Medulla oblongata (tissue), 1 donor: ENCODE data around the gene NFILZ.
A peak's percentile ranks its signal among the peaks of the same experiment; 100 is the strongest.
"Not testable (repeated sequence)": the region's sequence is repeated elsewhere in the genome, so short reads cannot be mapped to it uniquely, and the experiment has no call there.

ENCODE experiments used
- DNase-seq: peaks from one replicate; pipeline ENCODE4 v3.0.0-alpha.2; 2015; ENCODE audit errors: extremely low spot score

Gene NFILZ

DNA sequence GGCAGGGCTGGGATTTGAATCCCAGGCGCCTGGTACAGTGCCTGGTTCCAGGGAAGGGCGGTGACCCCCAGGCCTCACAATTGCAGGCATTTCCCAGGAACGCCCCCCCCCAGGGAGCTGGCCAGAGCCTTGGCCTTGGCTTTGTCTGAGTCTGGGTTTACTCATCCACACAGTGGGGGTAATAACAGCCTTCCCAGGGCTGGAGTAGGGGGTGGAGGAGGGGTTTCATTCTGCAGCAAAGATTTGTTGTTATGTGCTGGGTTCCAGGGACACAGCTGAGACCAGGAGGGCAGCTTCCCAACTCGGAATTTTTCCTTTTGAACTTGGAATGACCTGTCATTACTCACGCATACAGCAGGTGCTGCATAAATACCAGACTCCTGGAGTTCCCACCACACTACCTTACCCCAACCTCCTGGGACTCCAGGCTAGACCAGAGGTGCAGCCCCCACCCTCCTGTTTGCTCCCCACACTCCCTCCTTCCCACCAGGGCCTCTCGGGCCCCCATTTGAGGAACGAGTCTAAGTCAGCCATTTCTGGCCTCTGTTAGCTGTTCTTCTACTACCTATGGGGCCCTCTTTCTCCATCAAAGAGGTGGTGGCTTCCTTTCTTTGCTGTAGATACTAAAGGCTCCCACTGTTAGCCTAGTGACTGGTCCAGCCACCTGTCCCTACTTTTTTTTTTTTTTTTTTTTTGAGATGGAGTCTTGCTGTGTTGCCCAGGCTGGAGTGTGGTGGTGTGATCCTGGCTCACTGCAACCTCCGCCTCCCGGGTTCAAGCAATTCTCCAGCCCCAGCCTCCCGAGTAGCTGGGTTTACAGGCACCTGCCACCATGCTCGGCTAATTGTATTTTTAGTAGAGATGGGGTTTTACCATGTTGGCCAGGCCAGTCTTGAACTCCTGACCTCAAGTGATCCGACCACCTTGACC is 18.3 kb upstream of the NFILZ start:
- DNase-seq, result no peak

DNA sequence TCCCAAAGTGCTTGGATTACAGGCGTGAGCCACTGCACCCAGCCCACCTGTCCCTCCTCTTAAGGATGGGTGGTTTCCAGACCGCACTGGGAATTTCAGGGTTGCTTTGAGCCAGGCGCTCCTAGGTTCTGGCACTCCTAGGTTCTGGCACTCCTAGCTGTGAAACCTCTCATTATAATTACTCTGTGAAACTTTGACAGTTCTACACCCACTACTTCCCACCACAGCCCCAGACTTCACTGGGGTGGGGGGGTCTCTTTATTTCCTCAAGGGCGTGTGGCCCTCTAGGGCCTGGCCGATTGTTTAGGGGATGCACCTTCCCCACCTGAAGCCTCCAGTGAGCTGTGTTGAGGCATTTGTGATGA is 17.6 kb upstream of the NFILZ start:
- no peak for DNase-seq

DNA sequence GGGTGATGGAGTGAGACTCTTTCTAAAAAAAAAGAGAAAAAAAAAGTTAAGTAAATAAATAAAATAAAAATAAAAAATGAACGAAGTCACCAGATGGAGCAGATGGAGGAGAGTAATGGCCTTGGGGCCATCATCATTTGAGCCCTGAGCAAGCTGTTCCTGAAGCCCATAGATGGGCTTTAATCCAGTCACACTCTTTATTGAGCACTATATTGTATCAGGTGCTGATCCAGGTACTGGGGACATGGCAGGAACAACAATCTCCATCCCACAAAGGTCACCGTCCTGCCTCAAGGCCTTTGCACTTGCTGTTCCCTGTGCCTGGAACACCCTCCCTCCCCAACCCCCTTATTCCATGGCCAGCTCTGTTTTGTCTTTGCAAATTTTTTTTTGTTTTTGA is 16.0 kb upstream of the NFILZ start:
- DNase-seq, result no peak

DNA sequence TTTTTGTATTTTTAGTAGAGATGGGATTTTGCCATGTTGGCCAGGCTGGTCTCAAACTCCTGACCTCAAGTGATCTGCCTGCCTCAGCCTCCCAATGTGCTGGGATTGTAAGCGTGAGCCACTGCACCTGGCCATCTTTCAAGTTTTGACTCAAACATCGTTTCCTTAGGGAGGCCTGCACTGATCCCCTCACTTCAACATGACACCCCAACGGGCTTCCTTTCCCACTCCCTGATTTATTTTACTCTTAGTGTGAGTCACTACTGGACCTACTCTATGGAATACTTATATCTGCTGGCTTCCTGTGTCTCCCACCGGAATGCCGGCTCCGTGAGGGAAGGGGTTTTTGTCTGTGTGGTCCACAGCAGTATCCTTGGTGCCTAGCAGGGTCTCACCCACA is 15.4 kb upstream of the NFILZ start:
- DNase-seq, result no peak

DNA sequence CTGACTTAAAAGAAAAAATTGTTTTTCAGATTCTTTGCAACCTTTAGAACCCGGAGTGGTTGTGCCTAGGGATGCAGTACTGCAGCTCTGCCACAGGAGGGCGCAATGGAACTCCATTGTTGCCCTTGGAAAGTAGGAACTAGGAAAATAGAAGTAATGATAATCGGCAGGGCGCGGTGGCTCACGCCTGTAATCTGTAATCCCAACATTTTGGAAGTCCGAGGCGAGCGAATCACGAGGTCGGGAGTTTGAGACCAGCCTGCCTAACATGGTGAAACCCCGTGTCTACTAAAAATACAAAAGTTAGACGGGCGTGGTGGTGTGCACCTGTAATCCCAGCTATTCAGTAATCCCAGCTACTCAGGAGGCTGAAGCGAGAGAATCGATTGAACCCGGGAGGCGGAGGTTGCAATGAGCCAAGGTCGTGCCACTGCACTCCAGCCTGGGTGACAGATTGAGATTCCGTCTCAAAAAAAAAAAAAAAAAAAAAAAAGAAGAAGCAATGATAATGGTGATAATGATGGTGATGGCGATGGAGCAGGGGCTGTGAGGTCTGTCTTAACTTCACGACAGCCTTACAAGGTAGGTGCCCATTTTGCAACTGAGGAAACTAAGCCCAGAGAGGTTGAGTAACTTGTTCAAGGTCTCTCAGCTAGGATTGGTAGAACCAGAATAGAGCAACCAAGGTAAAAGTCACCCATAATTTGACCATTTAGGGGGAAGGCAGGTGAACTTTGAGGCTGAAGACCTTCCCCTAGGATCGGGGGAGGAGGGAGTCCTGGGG is 14.4 kb upstream of the NFILZ start:
- peak; percentile 45 for DNase-seq

DNA sequence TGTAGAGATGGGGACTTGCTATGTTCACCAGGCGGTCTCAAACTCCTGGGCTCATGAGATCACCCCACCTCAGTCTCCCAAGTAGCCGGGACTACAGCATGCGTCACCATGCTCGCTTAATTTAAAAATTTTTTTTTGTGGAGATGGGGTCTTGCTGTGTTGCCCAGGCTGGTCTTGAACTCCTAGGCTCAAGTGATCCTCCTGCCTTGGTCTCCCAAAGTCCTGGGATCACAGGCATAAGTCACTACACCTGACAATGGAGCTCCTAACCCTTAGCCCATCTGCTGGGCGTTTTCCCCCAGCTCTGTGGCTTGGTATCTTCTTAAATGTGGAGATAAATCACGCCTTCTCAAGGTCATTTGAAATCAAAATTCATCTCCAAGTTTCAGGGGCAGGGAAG is 13.6 kb upstream of the NFILZ start:
- DNase-seq, result no peak

DNA sequence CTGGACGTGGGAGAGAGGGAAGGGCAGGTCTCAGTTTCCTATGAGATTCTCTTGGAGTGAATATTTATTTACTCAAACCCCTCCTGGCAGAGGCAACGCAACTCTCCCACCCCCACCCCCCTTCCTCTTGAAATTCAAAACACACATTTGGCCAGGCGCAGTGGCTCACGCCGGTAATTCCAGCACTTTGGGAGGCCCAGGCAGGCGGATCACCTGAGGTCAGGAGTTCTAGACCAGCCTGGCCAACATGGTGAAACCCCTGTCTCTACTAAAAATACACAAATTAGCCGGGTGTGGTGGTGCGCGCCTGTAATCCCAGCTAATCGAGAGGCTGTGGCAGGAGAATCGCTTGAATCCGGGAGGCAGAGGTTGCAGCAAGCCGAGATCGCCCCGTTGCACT is 13.1 kb upstream of the NFILZ start:
- not testable (repeated sequence) for DNase-seq

DNA sequence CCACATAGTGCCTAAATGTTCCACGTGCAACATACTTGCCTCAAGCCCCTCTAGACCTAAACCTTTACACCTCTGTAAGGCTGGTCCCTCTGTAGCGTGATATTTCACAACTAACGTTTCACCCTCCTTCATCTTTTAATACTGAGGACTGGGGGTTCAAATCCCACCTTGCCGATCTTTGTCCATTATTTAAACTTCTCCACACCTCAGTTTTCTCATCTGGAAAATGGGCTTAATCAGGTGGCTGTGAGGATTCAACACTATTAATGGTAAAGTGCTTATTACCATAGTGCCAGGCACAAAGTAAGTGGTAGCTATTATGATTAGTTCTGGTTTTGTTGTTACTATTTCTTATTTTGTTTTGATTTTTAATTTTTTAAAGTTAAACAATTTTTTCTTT is 12.4 kb upstream of the NFILZ start:
- no peak for DNase-seq

DNA sequence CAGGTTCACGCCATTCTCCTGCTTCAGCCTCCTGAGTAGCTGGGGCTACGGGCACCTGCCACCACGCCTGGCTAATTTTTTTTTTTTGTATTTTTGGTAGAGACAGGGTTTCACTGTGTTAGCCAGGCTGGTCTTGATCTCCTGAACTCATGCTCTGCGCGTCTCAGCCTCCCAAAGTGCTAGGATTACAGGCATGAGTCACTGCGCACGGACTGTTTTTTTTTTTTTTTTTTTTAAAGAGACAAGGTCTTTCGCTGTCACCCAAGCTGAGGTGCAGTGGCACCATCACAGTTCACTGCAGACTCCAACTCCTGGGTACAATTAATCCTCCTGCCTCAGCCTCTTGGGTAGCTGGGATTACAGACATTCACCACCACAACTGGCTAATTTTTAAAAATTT is 11.7 kb upstream of the NFILZ start:
- no peak for DNase-seq

DNA sequence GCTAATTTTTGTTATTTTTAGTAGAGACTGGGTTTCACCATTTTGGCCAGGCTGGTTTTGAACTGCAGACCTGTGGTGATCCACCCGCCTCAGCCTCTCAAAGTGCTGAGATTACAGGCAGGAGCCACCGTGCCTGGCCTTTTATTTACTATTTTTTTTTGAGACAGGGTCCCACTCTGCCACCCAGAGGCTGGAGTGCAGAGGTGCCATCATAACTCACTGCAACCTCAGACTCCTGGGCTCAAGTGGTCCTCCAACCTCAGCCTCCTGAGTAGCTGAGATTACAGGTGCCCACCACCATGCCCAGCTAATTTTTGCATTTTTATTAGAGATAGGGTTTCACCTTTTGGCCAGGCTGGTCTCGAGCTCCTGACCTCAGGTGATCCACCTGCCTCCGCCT is 7.5 kb upstream of the NFILZ start:
- DNase-seq, result not testable (repeated sequence)

DNA sequence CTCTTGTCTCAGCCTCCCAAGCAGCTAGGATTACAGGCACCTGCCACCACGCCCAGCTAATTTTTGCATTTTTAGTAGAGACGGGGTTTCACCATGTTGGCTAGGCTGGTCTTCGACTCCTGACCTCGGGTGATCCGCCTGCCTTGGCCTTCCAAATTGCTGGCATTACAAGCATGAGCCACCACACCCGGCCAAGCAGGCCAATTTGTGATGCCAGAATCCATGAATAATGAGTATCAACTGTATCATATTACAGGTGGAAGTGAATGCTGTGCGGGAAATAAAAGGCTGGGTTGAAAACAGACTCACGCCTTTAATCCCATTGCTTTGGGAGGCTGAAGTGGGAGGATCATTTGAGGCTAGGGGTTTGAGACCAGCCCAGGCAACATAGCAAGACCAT is 3.6 kb upstream of the NFILZ start:
- DNase-seq, result no peak

DNA sequence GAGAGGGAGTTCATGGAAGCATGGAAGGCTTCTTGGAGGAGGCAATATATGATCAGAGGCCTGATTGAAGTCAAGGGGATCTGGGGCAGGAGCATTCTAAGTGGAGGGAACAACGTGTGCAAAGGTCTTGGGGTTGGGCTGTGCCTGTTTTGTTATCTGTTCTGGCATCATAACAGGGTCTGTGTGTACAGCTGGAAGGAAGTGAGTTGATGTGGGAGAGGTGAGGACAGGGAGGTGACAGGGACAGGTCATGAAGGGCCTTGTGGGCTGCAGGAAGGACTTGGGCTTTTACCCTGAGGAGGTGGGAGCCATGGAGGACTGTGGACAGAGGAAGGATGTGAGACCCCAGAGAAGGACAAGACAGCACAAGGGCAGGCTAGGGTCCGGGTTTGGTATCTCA is 1.2 kb upstream of the NFILZ start:
- no peak for DNase-seq

DNA sequence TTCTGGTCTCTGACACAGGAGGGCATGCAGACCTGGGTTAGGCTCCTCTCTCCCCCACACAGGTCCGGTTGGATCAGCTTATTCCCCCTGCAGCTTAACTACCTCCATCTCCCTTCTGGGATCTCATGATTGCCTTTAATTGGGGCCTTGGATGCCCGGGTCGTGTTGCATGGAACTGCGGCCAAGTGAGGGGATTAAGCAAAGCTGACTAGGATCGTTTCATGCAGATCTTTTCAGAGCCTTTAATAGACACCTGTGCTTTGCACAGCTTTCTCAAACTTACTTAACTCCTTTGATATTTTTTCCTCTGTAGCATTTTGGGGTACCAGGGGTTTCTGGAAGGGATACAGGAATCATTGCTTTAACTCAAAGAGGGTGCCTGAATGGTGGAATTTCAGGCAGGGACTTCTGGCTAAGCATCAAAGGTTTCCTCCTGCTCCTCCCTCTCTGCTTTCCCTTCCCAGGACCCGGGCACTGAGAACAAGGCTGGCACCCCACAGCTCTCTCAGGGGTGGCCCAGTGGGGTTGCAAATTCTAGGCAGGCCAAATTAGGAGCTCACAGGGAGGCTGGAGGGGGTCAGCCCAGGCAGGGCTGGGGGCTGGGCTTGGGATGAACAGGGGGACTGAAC is 477 bp downstream of the NFILZ start:
- no peak for DNase-seq

DNA sequence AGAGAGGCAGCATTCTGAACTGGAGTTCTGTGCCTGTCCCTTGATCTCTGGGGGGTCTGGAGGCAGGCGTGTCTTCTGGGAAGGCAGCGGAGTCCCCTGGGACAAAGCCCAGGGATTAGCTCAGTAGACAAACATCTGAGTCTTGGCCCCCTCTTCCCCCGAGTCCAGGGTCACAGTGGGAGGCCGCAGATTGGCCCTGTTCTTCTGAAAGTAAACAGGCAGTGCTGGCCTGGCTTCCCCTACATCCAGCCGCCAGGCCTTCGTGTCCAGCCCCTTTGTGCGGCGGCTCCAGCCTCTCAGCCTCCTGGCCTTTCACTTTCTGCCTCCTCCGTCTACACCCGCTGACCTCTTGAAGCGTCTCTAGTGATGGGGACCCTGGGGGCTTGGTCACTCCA is 989 bp downstream of the NFILZ start:
- DNase-seq, result no peak

DNA sequence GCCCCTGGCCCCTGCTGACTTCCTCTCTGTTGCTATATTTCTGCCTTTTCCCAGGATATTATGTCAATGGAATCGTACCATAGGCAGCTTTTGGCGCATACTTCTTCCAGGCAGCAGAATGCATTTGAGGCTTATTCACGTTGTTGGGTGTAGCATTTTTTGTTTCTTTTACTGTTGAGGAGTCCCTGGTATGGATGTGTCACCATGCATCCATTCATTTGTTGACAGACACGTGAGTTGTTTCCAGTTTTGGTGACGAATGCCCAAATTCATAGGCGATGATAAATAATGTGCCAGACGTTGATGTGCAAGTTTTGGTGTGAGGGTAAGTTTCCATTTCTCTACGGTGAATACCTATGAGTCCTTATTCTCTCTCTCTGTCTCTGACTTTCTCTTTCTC is 5.0 kb downstream of the NFILZ start:
- DNase-seq, result no peak

DNA sequence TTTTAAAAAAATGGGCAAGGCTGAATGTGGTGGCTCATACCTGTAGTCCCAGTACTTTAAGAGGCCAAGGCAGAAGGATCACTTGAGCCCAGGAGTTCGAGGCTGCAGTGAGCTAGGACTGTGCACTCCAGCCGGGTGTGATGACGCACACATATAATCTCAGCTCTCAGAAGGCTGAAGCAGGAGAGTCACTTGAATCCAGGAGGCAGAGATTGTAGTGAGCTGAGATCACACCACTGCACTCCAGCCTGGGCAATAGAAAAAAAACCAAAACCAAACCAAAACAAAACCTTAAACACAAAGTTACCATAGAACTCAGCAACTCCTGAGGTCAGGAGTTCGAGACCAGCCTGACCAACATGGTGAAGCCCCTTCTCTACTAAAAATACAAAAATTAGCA is 6.6 kb downstream of the NFILZ start:
- DNase-seq, result not testable (repeated sequence)

DNA sequence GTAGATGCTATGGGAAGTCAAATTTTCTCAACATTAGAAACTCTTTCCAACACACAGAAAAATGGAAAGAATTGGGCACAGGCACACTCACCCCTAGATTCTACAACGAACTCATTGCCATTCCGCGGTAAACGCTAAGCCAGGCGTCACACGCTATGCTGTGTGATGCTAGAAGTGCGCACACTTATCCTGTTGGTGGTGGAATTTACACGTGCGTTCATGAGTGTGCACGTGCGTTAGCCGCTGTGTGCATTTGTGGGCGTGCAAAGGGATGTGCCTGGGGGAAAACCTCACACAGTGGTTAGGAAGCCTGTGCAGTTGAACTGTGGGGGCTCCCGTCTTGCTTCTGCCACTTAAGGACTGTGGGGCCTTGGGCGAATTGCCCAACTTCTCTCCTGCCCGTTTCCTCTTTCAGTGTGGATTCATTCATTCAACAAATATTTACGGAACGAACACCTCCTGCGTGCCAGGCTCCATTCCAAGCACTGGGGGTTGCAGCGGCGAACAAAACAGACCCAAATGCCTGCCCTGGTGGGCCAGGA is 7.7 kb downstream of the NFILZ start:
- DNase-seq, result peak; percentile 37

DNA sequence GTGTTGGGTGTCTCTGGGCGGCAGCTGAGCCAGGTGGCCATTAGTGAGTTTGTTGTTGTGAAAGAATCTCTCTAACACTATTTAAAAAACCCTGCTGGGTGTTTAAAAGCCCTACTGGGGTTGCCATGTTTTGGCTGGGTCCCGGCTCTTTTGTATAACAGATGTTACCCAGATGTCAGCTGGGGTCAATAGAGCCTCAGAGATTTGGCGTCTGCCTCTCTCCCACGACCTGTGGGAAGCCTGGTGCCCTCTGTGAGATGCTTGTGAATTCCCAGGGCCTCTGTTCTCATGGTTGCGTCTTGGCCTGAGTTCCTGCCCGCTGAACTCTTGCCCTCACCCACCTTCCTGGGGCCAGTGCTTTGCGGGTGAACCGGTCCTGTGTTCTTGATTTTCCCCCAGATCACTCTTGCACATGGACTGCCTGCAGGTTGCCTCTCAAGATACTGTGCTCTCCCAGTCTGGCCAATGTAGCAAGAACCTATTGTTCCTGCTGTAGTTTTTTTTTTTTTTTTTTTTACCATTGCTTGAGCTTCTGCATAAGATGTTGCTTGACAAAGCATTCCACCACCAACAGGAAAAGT is 9.5 kb downstream of the NFILZ start:
- no peak for DNase-seq

DNA sequence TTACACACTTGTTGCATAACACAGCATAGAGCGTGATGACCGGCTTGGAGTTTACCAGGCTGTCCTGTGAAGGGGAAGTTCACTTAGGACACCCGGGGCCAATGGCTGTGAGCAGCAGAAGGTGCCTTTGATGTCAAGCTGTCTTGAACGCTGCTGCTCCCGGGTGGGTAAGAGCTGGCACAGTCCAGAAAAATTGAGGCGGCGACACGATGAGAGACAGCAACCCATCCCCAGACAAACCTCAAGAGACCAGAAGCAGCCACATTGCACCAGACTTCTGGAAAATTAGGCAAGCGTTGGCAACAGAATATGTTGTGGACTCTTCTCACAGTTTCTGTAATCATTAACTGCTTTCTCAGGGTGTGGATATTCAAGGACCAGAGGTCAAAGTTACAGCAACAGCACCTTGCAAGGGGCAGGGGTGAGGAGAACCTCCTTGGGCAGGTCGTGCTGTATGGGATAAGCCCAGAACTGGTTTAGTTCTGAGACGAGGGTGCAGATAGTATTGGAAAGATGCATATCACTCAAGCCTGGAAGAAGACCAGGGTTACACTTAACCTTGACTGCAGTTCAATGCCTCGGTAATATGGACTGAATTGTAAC is 10.1 kb downstream of the NFILZ start:
- peak; percentile 57 for DNase-seq

DNA sequence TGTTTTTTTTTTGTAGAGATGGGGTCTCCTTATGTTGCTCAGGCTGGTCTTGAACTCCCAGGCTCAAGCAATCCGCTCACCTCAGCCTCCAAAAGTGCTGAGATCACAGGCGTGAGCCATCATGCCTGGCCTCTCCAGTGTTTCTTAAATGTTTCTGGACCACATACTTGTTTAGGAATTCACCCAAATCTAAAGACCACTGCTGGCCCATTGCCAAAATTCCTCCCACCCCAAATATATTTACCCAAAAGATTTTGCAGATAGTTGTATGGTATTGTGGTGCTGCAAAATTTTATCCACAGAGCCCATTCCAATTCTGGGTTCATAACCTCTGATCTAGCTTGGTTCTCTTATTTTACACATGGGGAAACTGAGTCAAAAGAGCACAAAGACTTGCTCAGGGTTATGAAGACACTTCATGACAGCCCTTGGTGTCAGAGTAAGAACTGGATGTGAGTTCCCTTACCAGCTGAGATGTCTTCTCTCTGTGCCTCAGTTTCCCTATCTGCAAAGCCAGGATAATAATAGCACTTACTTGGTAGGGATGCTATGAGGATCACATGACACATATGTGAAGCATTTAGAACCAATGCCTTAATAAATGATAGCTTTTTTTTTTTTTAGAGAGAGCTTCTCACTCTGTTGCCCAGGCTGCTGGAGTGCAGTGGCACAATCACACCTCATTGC is 10.9 kb downstream of the NFILZ start:
- DNase-seq, result no peak
